HK-2 (cell line): Measurements from ENCODE around the gene PHLDA2.
A peak's percentile ranks its signal among the peaks of the same experiment; 100 is the strongest.

Experiments
- DNase-seq: peaks from one replicate; pipeline ENCODE4 v3.0.0-alpha.2; 2018; ENCODE audit not compliant: unreplicated experiment

PHLDA2 gene

GRCh38 chr11:2928605-2929530, at the start of gene PHLDA2:
Gene PHLDA2 (minus strand): TSS chr11:2929420. CDS start chr11:2929364, 56 bp downstream.
- peak; percentile 68 for DNase-seq

- no peak for DNase-seq
These were observed 47.9 kb upstream of the PHLDA2 start for GRCh38 chr11:2977113-2977512.

DNA sequence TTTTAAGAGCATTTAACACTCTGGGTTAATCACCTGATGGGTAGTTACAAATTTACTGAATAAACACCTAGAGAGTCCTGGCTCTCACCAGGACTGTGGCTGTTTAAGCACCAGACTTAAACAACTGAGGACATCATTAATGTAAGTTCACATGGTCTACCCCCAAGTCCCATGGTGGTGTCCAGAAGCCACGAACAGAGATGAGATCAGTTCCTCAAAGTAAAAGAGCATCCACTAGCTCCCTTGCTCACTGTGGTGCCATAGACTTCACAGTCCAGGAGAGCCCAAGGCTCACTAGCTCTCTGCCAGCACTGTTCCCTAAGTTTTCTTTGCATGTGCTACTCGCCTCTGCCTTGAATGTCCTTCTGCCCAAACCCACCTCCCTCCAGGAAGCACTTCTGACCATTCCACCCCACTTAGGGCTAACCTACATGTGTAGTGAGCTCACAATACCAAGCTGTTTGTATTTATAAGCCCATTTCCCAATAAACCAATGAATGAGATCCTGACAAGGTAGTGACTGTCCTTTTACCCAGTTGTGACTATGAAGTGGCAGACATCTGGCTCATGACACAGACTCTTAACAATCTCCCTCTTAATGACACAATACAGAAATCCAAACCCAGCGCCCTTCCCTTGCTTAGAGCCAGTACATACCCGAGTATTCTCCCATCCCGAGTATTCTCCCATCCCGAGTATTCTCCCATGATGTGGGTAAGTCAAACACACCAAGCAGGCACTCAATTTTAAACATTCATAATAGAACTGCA, 47.3 kb upstream of the PHLDA2 start:
- DNase-seq, result no peak

DNA sequence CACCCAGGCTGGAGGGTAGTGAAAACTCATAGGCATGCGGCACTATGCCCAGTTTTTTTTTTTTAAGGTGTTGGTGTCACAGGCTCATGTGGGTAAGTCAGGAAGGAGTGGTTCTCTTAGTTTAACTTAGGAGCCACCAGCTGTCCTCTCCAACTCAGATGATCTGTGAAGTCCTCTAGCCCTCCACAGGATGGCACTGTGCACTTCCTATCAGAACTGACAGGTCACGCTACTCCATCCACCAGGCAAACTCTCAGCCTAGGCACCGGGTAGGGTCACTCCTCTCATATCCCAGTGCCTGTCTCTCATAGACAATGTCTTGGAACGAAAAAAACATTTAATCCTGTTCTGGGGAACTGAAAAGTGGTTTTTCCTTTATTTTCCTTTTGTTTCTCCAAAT, 46.4 kb upstream of the PHLDA2 start:
- DNase-seq, result no peak

DNA sequence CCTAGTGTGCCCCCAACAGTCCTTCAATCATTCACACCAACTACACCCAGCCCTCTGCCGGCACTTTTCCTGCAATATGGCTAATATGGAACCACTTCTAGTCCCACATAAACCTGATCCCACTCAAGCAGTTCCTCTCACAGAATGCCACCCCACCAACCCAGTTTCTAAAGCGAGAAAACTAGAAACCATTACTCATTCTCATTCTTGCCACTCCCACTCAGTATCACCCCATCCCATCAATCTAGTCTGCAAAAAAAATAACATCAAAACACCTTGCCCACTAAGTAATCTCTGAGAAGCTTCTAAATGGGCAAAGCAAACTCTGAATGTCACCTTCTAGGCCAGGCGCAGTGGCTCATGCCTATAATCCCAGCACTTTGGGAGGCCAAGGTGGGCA, 45.1 kb upstream of the PHLDA2 start:
- DNase-seq, result no peak

DNA sequence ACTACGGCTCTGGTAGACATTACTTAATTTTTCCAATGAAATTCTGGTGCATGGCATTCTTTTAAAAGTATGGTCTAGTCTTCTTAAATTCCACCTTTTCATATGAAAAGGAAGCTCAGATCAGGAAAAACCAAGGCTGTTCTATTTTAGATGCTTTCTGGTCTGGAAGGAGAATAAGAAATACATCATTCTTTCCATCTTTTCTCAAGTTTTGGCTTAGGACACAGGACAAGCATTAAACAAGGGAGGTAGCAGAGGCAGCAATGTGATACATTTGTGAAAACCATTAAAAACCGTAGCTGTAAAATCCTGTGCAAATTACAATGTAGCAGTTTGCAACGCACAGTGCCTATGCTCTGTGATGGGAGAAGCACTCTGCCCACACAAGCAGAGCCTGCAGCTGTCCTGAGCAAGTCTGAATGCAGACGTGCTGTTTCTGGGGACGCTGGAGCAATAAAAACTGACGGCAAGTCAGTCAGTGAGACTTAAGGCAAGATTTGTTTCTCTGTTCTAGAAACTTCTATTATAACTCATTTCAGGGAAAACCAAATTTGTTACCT, 39.2 kb upstream of the PHLDA2 start:
- no peak for DNase-seq

DNA sequence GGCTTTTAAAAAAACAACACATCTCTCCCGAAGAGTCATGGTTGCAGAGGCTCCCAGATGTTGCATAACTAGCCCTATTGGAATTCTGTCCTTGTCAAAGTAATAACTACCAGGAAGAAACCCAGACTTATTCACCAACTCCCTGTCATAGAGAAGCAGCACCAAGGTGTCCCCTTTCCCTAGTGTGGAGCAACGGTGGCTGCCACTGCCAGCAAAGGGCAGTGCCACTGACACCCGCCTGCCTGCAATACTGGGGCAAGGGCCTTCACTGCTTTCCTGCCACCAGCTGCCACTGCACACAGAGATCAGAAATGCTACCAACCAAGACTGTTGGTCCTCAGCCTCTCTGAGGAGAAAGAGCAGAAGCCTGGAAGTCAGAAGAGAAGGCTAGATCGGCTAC, 35.6 kb upstream of the PHLDA2 start:
- DNase-seq, result no peak

GRCh38 chr11:2963761-2964160, 34.5 kb upstream of the PHLDA2 start:
- DNase-seq, result no peak

GRCh38 chr11:2963112-2963754, 34.0 kb upstream of the PHLDA2 start:
- DNase-seq, result no peak

DNA sequence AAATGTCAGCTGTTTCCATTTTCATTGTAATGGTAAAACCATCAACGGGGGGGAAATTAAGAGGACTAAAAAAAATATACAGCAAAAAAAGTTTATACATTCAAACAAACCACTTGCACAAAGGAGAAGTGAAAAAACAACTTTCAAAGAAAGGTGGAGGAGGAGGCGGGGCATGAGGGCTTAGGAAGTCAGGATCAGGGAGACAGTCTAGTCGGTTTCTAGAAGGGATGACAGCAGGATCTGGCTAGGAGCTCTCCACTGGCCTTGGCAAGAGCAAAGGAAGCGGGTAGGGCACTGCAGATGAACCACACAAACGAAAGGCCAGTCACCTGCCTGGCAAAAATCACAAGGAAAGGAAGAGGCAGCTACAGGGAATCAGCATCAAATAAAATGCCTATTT, 31.9 kb upstream of the PHLDA2 start:
- DNase-seq, result no peak

DNA sequence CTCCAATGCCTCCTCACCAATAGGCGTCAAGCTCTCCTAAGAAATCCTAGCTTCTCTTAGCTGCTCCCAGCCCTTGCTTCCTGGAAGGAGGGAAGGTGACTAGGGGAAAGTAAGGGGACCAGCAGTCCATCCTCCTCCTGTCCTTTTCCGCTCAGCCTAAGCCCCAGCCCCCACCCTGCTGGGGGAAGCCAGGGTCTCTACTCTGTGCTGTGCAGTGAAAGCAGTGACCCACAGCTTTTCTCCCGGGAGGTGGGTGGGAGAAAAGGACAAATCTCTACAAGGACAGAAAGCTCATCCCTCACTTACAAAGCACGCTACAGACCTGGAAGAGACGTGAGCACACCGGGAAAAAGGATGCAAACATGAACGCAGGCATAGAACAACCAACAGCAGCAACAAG, 30.9 kb upstream of the PHLDA2 start:
- DNase-seq, result no peak

DNA sequence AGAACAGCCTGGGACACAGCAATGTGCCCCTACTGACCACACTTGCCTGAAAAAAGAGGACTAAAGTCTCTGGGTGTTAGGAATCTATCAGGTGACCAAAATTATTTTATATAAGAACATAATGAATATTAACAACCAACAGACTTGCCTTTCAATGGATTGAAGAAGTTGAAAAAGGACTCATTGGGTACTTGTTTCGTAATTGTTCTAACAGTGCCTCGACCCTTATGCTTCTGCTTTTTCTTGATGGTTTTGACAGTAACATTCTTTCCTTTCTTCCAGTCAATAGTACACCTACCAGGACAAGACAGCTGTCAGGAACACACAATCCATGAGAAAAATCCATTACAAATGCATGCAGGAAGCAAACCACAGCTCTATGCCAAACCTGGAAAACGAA, 29.0 kb upstream of the PHLDA2 start:
- no peak for DNase-seq

DNA sequence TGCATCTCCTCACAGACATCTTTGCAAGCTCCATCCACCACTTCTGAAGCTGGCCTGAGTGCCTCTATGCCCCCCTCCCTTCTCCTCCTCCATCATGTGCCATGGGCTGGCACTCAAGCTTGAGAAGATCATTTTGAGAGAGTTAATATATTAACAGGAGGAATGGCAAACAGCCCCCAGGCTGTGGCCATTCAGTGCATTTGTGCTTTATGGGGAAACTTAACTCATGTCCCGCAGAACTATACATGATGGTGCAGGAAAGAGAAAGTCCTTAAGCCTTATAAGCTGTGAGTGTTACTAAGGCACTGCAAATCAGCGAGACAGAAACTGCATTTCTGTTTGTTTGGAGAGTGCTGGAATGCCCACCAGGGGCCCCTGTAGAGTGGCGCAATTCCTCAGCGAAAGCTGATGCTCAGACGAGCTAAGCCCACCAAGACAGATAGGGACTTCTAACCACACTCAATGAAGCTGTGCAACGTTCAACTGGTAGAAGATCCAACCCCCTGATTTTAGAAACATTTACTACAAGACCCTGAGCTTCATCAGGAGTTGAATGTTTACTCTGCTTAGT, 26.8 kb upstream of the PHLDA2 start:
- DNase-seq, result no peak

DNA sequence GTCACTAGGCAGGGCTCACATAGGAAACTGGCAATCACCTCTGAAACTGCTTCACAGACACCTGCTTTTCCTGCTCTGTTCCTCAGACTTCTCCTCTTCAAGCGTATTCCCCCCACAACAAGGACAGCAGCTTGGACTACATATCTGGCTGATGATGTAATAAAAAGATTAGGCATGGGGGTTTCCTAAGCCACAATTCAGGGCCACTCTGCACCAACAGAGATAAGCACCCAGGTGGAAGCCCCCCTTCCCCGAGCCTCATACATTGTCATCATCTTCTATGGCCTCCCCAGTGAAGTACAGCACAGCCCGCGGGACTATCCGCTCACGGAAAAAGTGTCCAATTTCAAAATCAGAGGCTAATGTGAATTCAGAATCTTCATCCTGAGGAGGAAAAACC, 25.0 kb upstream of the PHLDA2 start:
- DNase-seq, result no peak

DNA sequence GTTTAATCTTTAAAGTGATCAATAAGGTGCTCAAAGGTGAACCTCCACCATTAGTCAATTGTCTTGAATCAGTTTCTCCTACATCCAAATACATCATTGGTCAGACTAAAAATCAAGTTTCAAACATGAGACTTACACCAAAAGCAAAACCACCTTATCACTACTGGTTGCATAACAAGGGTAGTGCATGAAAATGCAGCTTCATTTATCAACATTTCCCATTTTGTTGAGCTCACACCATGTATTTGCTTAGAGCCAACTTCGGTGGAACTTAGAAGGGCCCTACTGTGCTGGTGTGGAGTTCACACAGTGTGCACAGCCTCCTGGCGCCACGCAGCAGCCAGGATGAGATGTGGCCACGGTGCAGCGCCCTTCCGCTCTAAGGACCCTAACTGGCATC, 23.1 kb upstream of the PHLDA2 start:
- DNase-seq, result no peak

DNA sequence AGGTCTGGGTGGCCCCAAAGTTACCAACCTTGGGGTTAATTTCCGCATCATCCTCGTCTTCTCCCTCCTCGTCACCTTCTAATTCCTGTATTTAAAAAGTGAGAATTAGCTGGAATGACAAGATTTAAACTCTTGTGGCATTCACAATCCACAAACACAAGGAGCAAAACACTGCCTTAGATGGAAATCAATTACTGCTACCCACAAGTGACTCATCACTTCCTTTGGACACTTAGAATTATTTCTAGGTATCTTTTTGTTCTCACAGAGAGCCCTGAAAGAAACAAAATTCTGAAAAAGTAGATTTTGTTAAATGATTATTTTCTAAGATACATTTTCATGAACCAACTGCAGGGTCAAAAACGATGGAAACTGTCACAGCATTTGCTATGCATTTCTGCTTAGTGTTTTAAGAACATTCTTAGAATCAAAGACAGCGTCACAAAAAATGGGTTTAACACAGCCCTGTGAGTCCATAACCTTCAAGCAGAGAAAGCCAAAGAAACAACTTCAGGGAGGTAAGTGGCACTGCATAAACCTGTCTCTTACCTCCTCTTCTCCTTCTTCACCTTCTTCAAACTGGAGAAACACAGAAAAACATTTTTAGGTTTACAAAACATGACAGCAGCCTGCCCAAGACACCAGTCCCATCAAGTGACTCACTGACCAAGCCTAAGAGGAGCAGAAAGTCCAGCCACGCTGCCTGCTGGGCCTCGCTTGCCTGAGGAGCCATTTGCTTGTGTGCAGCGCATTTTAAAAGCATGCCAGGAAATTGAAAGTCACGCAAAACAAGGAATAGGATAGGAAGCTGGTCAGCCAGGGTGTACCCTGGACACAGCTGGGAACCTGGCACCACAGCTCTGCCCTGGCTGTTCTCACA, 22.3 kb upstream of the PHLDA2 start:
- DNase-seq, result no peak

DNA sequence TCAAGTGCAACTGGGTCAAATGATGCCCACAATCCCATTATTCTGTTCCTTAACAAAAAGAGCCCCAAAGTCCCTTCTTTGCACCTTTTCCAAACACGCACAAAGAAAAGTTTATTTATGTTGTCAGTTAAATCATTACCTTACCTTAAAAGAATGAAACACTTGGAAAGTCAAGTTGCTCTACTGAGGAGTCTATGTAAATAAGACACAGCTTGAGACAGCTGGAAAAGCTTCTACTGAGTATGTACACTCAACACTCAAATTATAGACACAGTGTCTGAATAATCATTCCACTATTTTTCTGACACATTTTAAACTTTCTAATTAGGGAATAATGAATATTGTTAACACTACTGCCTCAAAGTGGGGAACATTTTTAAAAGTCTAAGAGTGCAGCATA, 21.6 kb upstream of the PHLDA2 start:
- no peak for DNase-seq

- DNase-seq, result no peak
These were observed 20.7 kb upstream of the PHLDA2 start for GRCh38 chr11:2949920-2950319.

GRCh38 chr11:2947744-2948143, 18.5 kb upstream of the PHLDA2 start:
- DNase-seq, result no peak

- DNase-seq, result no peak
These were observed 16.6 kb upstream of the PHLDA2 start for GRCh38 chr11:2945757-2946287.
